Measurements from ENCODE around the gene SLC37A2. TPM values are rescaled to one million over a fixed set of nuclear protein-coding genes. Genes with fewer than 3 reads are reported as not detected.

The SLC37A2 gene
- total RNA-seq, 4 donors from 2014 or later: 6.6 to 12.9 (median 8.9) TPM

- WGBS: 88% methylated on average over 6 of the region's 8 CpGs
- DNase-seq (ENCODE audit: extremely low spot score): no peak
- intact Hi-C loops (cut with DNase I): no loop called here
Observed at GRCh38 chr11:125084761-125085231, 21.7 kb downstream of the SLC37A2 start.

GRCh38 chr11:125085301-125086081 lies 22.4 kb downstream of the SLC37A2 start:
- no peak overlapping the region for H3K4me3 ChIP-seq

More at GRCh38 chr11:125084761-125085231, 21.7 kb downstream of the SLC37A2 start:
- no peak for TF ChIP-seq CTCF (IDR thresholded peaks at IDR 0.05)
- no peak for TF ChIP-seq POLR2A (IDR thresholded peaks at IDR 0.05; ENCODE audit: low read depth)
- TF ChIP-seq EP300 (IDR thresholded peaks at IDR 0.05): no peak
- TF ChIP-seq POLR2AphosphoS5 (IDR thresholded peaks at IDR 0.05): no peak
- Histone ChIP-seq H3K4me3 (no peak overlapping the region), H3K27me3 (peaks cover 0 to 55% (median 0%) of the 10 kb centered on the region in 4 donors), H3K27ac (replicated peaks in 1 of 4) (no peak overlapping the region), H3K9me3 (no peaks in the 10 kb centered on the region), H3K4me1 (no peaks in the 10 kb centered on the region), H3K36me3 (no peaks in the 10 kb centered on the region)

GRCh38 chr11:125086633-125087296 lies 23.7 kb downstream of the SLC37A2 start:
- Histone ChIP-seq H3K27ac (replicated peaks in 1 of 4) (no peak overlapping the region), H3K27me3 (peaks cover 0 to 38% (median 0%) of the 10 kb centered on the region in 4 donors), H3K9me3 (no peaks in the 10 kb centered on the region), H3K4me3 (no peak overlapping the region), H3K4me1 (peaks cover 3 to 7% (median 6%) of the 10 kb centered on the region in 4 donors), H3K36me3 (no peaks in the 10 kb centered on the region)
- 90% methylated on average over 14 of the region's 14 CpGs for WGBS
- no peak for DNase-seq (ENCODE audit: extremely low spot score)
- TF ChIP-seq POLR2AphosphoS5 (IDR thresholded peaks at IDR 0.05) (no peak), POLR2A (IDR thresholded peaks at IDR 0.05; ENCODE audit: low read depth) (no peak), EP300 (IDR thresholded peaks at IDR 0.05) (no peak), CTCF (IDR thresholded peaks at IDR 0.05) (no peak)
- intact Hi-C loops (cut with DNase I): no loop called here

More at GRCh38 chr11:125085301-125086081, 22.4 kb downstream of the SLC37A2 start:
- H3K4me1 ChIP-seq: no peaks in the 10 kb centered on the region
- 91% methylated on average over 7 of the region's 20 CpGs for WGBS
- intact Hi-C loops (cut with DNase I): no loop called here
- no peak for TF ChIP-seq EP300 (IDR thresholded peaks at IDR 0.05)
- no peak for TF ChIP-seq CTCF (IDR thresholded peaks at IDR 0.05)
- TF ChIP-seq POLR2AphosphoS5 (IDR thresholded peaks at IDR 0.05): no peak
- TF ChIP-seq POLR2A (IDR thresholded peaks at IDR 0.05; ENCODE audit: low read depth): no peak
- H3K9me3 ChIP-seq: no peaks in the 10 kb centered on the region
- H3K36me3 ChIP-seq: no peaks in the 10 kb centered on the region
- DNase-seq (ENCODE audit: extremely low spot score): no peak
- peaks cover 0 to 50% (median 0%) of the 10 kb centered on the region in 4 donors for H3K27me3 ChIP-seq
- H3K27ac ChIP-seq (replicated peaks in 1 of 4): no peak overlapping the region

GRCh38 chr11:125088123-125088522 lies 25.0 kb downstream of the SLC37A2 start:
- intact Hi-C loops (cut with DNase I): no loop called here
- 97% methylated on average over 2 of the region's 2 CpGs for WGBS
- Histone ChIP-seq H3K9me3 (no peaks in the 10 kb centered on the region), H3K36me3 (peaks cover 0 to 3% (median 0%) of the 10 kb centered on the region in 4 donors), H3K27me3 (peaks cover 0 to 24% (median 0%) of the 10 kb centered on the region in 4 donors), H3K4me3 (no peak overlapping the region), H3K27ac (replicated peaks in 1 of 4) (no peak overlapping the region), H3K4me1 (peaks cover 3 to 7% (median 6%) of the 10 kb centered on the region in 4 donors)
- DNase-seq (ENCODE audit: extremely low spot score): no peak
- no peak for TF ChIP-seq POLR2AphosphoS5 (IDR thresholded peaks at IDR 0.05)
- TF ChIP-seq EP300 (IDR thresholded peaks at IDR 0.05): no peak
- TF ChIP-seq CTCF (IDR thresholded peaks at IDR 0.05): no peak
- no peak for TF ChIP-seq POLR2A (IDR thresholded peaks at IDR 0.05; ENCODE audit: low read depth)
